HG03159 (cell line): ENCODE results near the gene SPEG.

Source experiments
- ATAC-seq: cut with Tn5 transposase; IDR thresholded peaks from one replicate; pipeline ENCODE4 v1.9.1; 2021; ENCODE audit warnings: mild to moderate bottlenecking, moderate library complexity; ENCODE audit not compliant: unreplicated experiment

SPEG gene

GRCh38 chr2:219525533-219526232 lies 91.0 kb downstream of the SPEG start:
- no peak for ATAC-seq

- ATAC-seq: no peak
Observed at GRCh38 chr2:219526320-219527075, 91.9 kb downstream of the SPEG start.

DNA sequence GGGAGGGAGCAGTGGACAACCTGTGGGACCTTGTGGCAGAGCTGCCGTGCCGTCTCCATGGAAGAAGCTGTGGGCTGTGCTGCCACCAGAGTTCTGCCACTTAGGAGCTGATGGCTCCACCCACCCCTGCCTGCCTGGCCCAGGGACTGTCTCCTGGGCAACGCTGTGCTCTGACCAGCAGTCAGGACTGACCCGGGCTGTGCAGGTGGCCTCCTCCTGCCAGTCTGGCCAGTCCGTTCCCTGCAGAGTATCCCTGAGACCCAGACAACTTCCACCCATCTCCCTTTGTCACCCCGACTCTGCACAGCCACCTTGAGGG lies 92.4 kb downstream of the SPEG start:
- ATAC-seq: no peak

- no peak for ATAC-seq
Observed at GRCh38 chr2:219527472-219527871, 92.8 kb downstream of the SPEG start.

- peak; percentile 90 for ATAC-seq
Observed at GRCh38 chr2:219530048-219530963, 95.7 kb downstream of the SPEG start.

DNA sequence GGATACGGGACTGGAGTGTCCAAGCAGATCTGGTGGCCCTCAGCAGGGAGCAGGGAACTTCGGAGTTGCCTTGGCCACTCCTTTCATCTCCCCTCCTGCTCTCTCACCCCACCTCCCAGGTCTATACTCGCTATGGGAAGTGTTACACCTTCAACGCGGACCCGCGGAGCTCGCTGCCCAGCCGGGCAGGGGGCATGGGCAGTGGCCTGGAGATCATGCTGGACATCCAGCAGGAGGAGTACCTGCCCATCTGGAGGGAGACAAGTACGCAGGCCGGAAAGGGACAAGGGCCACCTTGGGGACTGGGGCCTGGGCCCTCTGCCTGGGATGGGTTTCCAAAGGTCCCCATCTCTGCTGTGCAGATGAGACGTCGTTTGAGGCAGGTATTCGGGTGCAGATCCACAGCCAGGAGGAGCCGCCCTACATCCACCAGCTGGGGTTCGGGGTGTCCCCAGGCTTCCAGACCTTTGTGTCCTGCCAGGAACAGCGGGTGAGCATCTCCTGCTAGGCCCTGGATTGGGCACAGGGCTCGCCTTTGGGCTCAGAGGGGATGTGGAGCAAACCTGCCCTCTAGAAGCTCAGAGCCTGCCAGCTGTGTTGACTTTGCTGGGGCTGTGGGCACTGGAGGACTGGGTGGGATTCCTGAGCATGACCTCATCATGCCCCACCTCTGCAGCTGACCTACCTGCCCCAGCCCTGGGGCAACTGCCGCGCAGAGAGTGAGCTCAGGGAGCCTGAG lies 97.2 kb downstream of the SPEG start:
- ATAC-seq: no peak

GRCh38 chr2:219532378-219532649 lies 97.7 kb downstream of the SPEG start:
- ATAC-seq: no peak

DNA sequence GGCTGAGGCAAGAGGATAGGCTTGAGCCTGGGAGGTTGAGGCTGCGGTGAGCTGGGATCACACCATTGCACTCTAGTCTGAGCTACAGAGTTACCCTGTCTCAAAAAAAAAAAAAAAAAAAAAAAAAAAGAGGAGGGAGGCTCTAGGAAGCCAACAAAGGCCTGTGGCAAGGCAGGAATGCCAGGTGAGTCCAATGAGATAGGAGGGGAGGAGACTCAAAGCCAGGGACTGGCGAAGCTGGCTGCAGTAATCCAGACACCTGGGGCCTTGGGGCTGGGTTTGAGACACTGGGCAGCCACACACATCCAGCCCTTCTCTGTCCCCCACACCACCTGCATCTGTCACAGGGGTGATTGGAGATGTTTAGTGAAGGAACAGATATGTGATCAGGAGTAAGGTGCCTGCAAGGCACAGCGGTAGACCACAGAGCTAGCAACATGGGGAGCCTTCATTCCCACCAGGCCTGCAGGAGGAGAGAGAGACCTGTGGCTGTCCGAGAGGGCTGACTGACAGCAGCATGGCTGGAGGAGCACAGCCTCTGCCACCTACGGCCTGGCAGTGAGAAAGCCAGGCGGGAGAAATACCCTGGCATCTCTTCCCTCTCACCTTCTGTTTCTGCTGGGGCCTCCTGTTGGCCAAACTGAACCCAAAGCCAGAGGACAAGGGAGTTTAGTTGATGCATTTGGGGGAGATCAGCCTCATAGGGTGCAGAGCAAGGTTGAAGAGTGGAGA lies 99.5 kb downstream of the SPEG start:
- no peak for ATAC-seq

- no peak for ATAC-seq
Observed at GRCh38 chr2:219536425-219536824, 101.8 kb downstream of the SPEG start.

- ATAC-seq: no peak
Observed at GRCh38 chr2:219536967-219537366, 102.3 kb downstream of the SPEG start.

GRCh38 chr2:219537657-219538488 lies 103.2 kb downstream of the SPEG start:
- no peak for ATAC-seq

DNA sequence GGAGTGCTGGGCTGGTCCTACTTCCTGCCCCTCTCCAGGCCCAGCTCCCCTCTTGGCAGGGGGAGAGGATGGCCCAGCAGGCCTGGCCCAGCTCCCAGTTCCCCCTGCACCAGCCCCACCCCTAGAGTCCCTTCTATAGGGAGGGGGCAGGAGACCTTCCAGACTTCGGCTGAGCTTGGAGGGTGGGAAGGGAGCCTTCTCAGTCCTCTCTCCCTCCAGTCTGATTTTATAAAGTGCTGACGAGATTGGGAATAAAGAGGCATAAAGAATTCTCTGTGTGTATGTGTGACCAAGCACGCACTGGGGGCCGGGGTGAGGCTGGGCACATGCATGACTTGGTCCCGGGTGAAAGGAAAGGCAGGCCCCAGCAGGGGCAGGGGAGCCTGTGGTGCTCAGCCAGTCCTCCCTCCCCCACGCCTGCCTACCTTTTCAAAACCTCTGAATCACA lies 103.9 kb downstream of the SPEG start:
- ATAC-seq: no peak

DNA sequence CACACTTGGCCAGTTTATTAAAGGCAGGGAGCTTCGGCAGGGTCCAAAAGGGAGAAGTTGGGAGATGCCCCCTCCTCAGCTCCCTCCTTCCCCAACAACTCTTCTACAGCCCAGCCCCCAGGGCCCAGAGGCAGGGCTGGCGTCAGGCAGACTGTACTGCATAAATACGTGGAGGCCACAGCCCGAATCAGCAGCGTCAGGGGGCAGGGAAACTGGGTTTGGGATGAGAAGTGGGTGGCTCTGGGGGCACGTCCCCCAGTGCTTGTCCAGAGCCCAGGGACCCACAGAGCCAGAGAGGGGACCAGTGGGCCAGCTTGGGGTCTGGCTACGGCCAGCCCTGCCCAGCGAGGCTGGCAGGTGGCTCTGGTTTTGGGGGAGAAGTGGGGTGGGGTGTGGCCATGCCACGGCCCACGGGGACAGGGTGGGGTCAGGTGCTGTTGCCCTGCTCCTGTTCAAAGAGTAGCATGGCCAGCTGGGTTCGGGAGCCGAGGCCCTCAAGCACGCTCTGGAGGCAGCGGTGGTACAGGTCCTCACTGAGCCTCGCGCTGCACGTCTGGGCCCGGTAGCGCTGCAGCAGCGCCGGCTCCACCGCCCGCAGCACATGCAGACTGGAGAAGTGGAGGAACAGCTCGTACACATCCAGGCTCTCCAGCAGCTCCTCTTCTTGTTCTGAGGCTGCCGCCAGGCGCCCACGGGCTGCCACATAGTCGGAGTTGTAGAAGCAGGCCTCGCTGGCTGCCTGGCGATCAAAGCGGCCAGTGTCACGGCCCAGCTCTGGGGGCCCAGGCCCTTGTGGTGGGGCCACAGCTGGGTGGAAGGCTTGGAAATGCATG lies 104.5 kb downstream of the SPEG start:
- ATAC-seq: no peak

GRCh38 chr2:219539926-219540678 lies 105.5 kb downstream of the SPEG start:
- ATAC-seq: no peak

DNA sequence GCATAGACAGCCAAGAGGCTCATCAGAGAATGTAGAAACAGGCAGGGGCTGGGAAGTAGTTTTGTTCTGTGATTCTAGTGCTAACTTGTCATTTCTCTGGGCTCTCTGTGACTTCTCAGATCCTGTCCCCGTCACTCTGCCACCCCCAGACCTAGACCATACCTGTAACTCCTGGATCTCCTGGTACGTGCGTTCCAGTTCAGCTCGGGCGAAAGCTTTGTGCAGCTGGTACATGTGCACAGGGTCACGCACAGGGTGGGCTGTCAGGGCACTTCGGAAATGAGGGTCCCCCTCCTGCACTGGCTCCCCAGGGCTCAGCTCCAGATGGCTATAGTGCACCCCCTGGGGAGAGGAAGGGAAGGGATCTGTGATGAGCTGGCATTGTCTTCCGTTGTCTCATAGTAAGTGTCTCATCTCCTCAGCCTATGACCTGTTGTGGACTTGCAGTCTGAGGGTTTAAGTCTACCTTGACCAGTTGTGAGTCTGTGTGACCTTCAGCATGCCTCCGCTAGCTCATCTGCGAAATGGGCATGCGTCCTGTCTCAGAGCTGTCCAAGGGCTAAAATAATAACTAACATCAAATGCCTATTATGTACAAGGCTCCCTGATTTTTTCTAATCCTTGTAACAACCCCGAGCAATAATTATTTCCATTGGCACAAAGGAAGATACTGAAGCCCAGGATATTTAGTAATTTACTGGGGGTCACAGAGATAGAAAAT lies 106.3 kb downstream of the SPEG start:
- ATAC-seq: no peak

GRCh38 chr2:219541611-219542180 lies 107.1 kb downstream of the SPEG start:
- peak; percentile 49 for ATAC-seq
